Ovary (tissue), 3 donors: ENCODE data around the gene SNAI3.

Experiments
- POLR2A ChIP-seq: fragments of 450-650 bp; IDR thresholded peaks from one replicate; pipeline ENCODE4 v1.6.1; 2017; ENCODE audit warnings: antibody characterized with exemption, mild to moderate bottlenecking, moderate library complexity
- TF ChIP-seq, protein P1 (sequence below), 3 donors: fragments of 450-650 bp in 2 of 3; fragments of 200-600 bp in 1 of 3; IDR thresholded peaks; one replicate each; pipeline versions ENCODE4 v1.5.1 to v1.8.0; 2016 to 2022; ENCODE audit warnings: antibody characterized with exemption in 3 of 3, mild to moderate bottlenecking in 1 of 3
- donor health status: DM: no; HTN: no; CAD: no.

- TF ChIP-seq, protein P1, sequence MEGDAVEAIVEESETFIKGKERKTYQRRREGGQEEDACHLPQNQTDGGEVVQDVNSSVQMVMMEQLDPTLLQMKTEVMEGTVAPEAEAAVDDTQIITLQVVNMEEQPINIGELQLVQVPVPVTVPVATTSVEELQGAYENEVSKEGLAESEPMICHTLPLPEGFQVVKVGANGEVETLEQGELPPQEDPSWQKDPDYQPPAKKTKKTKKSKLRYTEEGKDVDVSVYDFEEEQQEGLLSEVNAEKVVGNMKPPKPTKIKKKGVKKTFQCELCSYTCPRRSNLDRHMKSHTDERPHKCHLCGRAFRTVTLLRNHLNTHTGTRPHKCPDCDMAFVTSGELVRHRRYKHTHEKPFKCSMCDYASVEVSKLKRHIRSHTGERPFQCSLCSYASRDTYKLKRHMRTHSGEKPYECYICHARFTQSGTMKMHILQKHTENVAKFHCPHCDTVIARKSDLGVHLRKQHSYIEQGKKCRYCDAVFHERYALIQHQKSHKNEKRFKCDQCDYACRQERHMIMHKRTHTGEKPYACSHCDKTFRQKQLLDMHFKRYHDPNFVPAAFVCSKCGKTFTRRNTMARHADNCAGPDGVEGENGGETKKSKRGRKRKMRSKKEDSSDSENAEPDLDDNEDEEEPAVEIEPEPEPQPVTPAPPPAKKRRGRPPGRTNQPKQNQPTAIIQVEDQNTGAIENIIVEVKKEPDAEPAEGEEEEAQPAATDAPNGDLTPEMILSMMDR (IDR thresholded peaks at IDR 0.05), result no peak
- TF ChIP-seq POLR2A, result no peak
These were observed 48.0 kb upstream of the SNAI3 start for GRCh38 chr16:88734361-88734728.
